SK-N-SH treated with all-trans-retinoic acid at 6 μM for 48 hours (cell line): ENCODE measurements around the gene SYNGR3.

ENCODE experiments used
- ATAC-seq: fragments of 200-7000 bp; cut with Tn5 transposase; 3 replicates; pipeline ENCODE4 v1.9.1; 2020; ENCODE audit warnings: mild to moderate bottlenecking, moderate library complexity
- ARNTL ChIP-seq: fragments of 450-650 bp; formaldehyde crosslinking; IDR thresholded peaks from 2 replicates; pipeline ENCODE4 v1.5.0; 2020; ENCODE audit warnings: low read depth, mild to moderate bottlenecking, moderate library complexity, borderline replicate concordance
- CSDC2 ChIP-seq: fragments of 250-450 bp; sonication (Bioruptor Pico); IDR thresholded peaks from 2 replicates; pipeline ENCODE4 v1.5.0; 2020; ENCODE audit warnings: mild to moderate bottlenecking, moderate library complexity
- CSRNP3 ChIP-seq: fragments of 250-450 bp; sonication (Bioruptor Pico); IDR thresholded peaks from 2 replicates; pipeline ENCODE4 v1.5.1; 2021; ENCODE audit warnings: mild to moderate bottlenecking, moderate library complexity
- GLIS3 ChIP-seq: fragments of 250-450 bp; sonication (Bioruptor Pico); IDR thresholded peaks from 2 replicates; pipeline ENCODE4 v1.5.0; 2020; ENCODE audit warnings: mild to moderate bottlenecking, moderate library complexity
- ISL1 ChIP-seq: fragments of 250-450 bp; sonication (Bioruptor Pico); IDR thresholded peaks from 2 replicates; pipeline ENCODE4 v2.1.2; 2022; ENCODE audit warnings: mild to moderate bottlenecking, moderate library complexity
- OSR1 ChIP-seq: fragments of 250-450 bp; sonication (Bioruptor Pico); IDR thresholded peaks from 2 replicates; pipeline ENCODE4 v1.8.0; 2022; ENCODE audit warnings: moderate library complexity, mild to moderate bottlenecking, inconsistent platforms
- PPARA ChIP-seq: fragments of 250-450 bp; sonication (Bioruptor Pico); IDR thresholded peaks from 2 replicates; pipeline ENCODE4 v1.5.0; 2020; ENCODE audit warnings: mild to moderate bottlenecking, borderline replicate concordance
- RARB ChIP-seq: fragments of 250-450 bp; sonication (Bioruptor Pico); IDR thresholded peaks from 2 replicates; pipeline ENCODE4 v1.8.0; 2021; ENCODE audit warnings: mild to moderate bottlenecking, moderate library complexity
- SNAI2 ChIP-seq: fragments of 250-450 bp; sonication (Bioruptor Pico); IDR thresholded peaks from 2 replicates; pipeline ENCODE4 v1.5.0; 2020; ENCODE audit warnings: mild to moderate bottlenecking, moderate library complexity
- TCF4 ChIP-seq: fragments of 250-450 bp; sonication (Bioruptor Pico); IDR thresholded peaks from 2 replicates; pipeline ENCODE4 v1.8.0; 2021; ENCODE audit warnings: mild to moderate bottlenecking, moderate library complexity, borderline replicate concordance
- TOX ChIP-seq: fragments of 250-450 bp; sonication (Bioruptor Pico); IDR thresholded peaks from 2 replicates; pipeline ENCODE4 v1.8.0; 2021; ENCODE audit warnings: mild to moderate bottlenecking, moderate library complexity, borderline replicate concordance
- ZFP3 ChIP-seq: fragments of 250-450 bp; sonication (Bioruptor Pico); IDR thresholded peaks from 2 replicates; pipeline ENCODE4 v1.5.0; 2020; ENCODE audit warnings: mild to moderate bottlenecking, moderate library complexity
- ZFP30 ChIP-seq: fragments of 450-650 bp; formaldehyde crosslinking; IDR thresholded peaks from 2 replicates; pipeline ENCODE4 v1.5.0; 2022; ENCODE audit warnings: mild to moderate bottlenecking, moderate library complexity
- ZNF565 ChIP-seq: fragments of 450-650 bp; formaldehyde crosslinking; conservative IDR thresholded peaks from 2 replicates; pipeline ENCODE4 v1.5.0; 2020; ENCODE audit warnings: low read depth, mild to moderate bottlenecking, moderate library complexity
- ZNF70 ChIP-seq: fragments of 450-650 bp; formaldehyde crosslinking; IDR thresholded peaks from 2 replicates; pipeline ENCODE4 v1.5.0; 2020; ENCODE audit warnings: mild to moderate bottlenecking, moderate library complexity
- ZNF8 ChIP-seq: fragments of 450-650 bp; formaldehyde crosslinking; IDR thresholded peaks from 2 replicates; pipeline ENCODE4 v1.5.0; 2020; ENCODE audit warnings: mild to moderate bottlenecking, moderate library complexity
- TF ChIP-seq, protein P1 (sequence below): fragments of 250-450 bp; sonication (Bioruptor Pico); IDR thresholded peaks from 2 replicates; pipeline ENCODE4 v1.8.0; 2020; ENCODE audit warnings: mild to moderate bottlenecking, moderate library complexity, borderline replicate concordance
- TF ChIP-seq, protein P2 (sequence below): fragments of 250-450 bp; sonication (Bioruptor Pico); IDR thresholded peaks from 2 replicates; pipeline ENCODE4 v1.8.0; 2021; ENCODE audit warnings: low read depth, mild to moderate bottlenecking, moderate library complexity, borderline replicate concordance
- TF ChIP-seq, protein P3 (sequence below): fragments of 250-450 bp; sonication (Bioruptor Pico); IDR thresholded peaks from 2 replicates; pipeline ENCODE4 v1.5.0; 2020; ENCODE audit warnings: mild to moderate bottlenecking, moderate library complexity
- TF ChIP-seq, protein P4 (sequence below): fragments of 250-450 bp; sonication (Bioruptor Pico); IDR thresholded peaks from 2 replicates; pipeline ENCODE4 v1.5.1; 2020; ENCODE audit warnings: low read depth, mild to moderate bottlenecking, moderate library complexity

Gene SYNGR3

DNA sequence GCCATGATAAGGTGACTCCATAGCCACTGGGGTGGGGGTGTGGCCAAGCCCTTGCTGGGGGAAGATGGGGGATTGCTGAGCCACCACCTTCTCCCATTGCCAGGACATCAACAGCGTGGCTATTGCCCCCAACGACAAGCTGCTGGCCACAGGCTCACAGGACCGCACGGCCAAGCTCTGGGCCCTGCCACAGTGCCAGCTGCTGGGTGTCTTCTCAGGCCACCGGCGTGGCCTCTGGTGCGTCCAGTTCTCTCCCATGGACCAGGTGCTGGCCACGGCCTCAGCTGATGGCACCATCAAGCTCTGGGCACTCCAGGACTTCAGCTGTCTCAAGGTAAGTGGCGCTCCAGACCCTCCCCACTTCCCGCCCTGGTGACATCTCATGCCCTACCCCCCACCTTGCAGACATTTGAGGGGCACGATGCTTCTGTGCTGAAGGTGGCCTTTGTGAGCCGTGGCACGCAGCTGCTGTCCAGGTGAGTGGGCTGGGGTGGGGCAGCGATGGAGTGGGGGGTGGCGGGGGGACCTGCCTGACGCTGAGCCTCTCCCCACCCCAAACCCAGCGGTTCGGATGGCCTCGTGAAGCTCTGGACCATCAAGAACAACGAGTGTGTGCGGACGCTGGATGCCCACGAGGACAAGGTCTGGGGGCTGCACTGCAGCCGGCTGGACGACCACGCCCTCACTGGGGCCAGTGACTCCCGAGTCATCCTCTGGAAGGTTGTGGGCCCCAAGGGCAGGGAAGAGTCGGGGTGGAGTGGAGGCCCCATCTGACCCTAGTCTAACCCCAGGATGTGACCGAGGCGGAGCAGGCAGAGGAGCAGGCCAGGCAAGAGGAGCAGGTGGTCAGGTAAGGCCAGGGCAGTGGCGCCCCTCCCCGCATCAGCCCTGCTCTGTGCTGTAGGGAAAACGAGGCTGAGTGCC lies 12.6 kb upstream of the SYNGR3 start (continued):
- TF ChIP-seq CSRNP3 (CRISPR knock-in tag) (no peak), SNAI2 (CRISPR knock-in tag) (no peak)
- TF ChIP-seq, protein P1, sequence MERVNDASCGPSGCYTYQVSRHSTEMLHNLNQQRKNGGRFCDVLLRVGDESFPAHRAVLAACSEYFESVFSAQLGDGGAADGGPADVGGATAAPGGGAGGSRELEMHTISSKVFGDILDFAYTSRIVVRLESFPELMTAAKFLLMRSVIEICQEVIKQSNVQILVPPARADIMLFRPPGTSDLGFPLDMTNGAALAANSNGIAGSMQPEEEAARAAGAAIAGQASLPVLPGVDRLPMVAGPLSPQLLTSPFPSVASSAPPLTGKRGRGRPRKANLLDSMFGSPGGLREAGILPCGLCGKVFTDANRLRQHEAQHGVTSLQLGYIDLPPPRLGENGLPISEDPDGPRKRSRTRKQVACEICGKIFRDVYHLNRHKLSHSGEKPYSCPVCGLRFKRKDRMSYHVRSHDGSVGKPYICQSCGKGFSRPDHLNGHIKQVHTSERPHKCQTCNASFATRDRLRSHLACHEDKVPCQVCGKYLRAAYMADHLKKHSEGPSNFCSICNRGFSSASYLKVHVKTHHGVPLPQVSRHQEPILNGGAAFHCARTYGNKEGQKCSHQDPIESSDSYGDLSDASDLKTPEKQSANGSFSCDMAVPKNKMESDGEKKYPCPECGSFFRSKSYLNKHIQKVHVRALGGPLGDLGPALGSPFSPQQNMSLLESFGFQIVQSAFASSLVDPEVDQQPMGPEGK (CRISPR knock-in tag): no peak

GRCh38 chr16:1977875-1978268 lies 11.9 kb upstream of the SYNGR3 start:
- TF ChIP-seq, protein P2, sequence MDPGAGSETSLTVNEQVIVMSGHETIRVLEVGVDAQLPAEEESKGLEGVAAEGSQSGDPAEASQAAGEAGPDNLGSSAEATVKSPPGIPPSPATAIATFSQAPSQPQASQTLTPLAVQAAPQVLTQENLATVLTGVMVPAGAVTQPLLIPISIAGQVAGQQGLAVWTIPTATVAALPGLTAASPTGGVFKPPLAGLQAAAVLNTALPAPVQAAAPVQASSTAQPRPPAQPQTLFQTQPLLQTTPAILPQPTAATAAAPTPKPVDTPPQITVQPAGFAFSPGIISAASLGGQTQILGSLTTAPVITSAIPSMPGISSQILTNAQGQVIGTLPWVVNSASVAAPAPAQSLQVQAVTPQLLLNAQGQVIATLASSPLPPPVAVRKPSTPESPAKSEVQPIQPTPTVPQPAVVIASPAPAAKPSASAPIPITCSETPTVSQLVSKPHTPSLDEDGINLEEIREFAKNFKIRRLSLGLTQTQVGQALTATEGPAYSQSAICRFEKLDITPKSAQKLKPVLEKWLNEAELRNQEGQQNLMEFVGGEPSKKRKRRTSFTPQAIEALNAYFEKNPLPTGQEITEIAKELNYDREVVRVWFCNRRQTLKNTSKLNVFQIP: no peak
- no peak for TF ChIP-seq OSR1
- no peak for TF ChIP-seq TCF4 (CRISPR knock-in tag)
- TF ChIP-seq PPARA (CRISPR knock-in tag): no peak
- TF ChIP-seq CSDC2 (CRISPR knock-in tag): no peak
- no peak for TF ChIP-seq ZFP3 (CRISPR knock-in tag)
- no peak for TF ChIP-seq ARNTL (CRISPR knock-in tag)
- TF ChIP-seq RARB: no peak
- TF ChIP-seq, protein P3, sequence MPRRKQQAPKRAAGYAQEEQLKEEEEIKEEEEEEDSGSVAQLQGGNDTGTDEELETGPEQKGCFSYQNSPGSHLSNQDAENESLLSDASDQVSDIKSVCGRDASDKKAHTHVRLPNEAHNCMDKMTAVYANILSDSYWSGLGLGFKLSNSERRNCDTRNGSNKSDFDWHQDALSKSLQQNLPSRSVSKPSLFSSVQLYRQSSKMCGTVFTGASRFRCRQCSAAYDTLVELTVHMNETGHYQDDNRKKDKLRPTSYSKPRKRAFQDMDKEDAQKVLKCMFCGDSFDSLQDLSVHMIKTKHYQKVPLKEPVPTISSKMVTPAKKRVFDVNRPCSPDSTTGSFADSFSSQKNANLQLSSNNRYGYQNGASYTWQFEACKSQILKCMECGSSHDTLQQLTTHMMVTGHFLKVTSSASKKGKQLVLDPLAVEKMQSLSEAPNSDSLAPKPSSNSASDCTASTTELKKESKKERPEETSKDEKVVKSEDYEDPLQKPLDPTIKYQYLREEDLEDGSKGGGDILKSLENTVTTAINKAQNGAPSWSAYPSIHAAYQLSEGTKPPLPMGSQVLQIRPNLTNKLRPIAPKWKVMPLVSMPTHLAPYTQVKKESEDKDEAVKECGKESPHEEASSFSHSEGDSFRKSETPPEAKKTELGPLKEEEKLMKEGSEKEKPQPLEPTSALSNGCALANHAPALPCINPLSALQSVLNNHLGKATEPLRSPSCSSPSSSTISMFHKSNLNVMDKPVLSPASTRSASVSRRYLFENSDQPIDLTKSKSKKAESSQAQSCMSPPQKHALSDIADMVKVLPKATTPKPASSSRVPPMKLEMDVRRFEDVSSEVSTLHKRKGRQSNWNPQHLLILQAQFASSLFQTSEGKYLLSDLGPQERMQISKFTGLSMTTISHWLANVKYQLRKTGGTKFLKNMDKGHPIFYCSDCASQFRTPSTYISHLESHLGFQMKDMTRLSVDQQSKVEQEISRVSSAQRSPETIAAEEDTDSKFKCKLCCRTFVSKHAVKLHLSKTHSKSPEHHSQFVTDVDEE (CRISPR knock-in tag): no peak
- TF ChIP-seq ZFP30 (CRISPR knock-in tag): no peak
- no peak for TF ChIP-seq ZNF565
- TF ChIP-seq CSRNP3 (CRISPR knock-in tag): no peak
- TF ChIP-seq GLIS3 (CRISPR knock-in tag): no peak
- TF ChIP-seq, all 23 proteins: peak for 0
- ATAC-seq: no peak

DNA sequence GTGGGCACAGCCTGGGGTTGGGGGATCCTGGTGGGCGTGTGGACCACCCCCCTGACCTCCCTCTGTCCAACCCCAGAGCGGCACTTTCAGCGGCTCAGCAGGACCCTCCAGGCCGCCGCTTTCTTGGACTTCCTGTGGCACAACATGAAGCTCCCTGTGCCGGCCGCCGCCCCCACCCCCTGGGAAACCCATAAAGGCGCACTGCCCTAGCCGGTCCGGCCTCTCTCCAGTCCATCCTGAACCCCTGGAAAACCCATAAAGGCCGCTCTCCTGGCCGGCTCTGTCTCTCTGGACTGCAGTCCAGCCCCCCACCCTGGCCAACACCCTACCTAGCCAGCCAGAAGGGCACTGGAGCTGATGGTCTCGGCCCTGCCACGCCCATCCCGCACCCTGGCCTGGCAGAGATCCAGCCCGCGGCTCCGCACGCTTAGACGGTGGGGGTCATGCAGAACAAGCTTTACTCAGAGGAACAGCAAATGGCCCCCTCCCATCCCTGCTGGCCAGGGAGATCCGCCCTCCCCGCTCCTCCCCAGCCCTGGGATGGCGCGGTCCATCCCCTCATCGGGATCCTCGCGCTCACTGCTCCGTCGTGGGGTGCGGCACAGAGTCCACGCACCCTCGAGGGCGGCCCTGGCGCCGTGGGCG lies 11.2 kb upstream of the SYNGR3 start:
- no peak for ATAC-seq

More for the DNA sequence above, 11.2 kb upstream of the SYNGR3 start:
- no peak for TF ChIP-seq CSDC2 (CRISPR knock-in tag)
- TF ChIP-seq SNAI2 (CRISPR knock-in tag): no peak
- TF ChIP-seq ZNF565: no peak
- TF ChIP-seq RARB: no peak
- no peak for TF ChIP-seq TCF4 (CRISPR knock-in tag)
- TF ChIP-seq, protein P2: no peak
- TF ChIP-seq, protein P1 (CRISPR knock-in tag): no peak
- TF ChIP-seq ZNF70 (CRISPR knock-in tag): no peak
- no peak for TF ChIP-seq ZNF8 (CRISPR knock-in tag)
- no peak for TF ChIP-seq ISL1 (CRISPR knock-in tag)
- no peak for TF ChIP-seq TOX (CRISPR knock-in tag)
- TF ChIP-seq, protein P4, sequence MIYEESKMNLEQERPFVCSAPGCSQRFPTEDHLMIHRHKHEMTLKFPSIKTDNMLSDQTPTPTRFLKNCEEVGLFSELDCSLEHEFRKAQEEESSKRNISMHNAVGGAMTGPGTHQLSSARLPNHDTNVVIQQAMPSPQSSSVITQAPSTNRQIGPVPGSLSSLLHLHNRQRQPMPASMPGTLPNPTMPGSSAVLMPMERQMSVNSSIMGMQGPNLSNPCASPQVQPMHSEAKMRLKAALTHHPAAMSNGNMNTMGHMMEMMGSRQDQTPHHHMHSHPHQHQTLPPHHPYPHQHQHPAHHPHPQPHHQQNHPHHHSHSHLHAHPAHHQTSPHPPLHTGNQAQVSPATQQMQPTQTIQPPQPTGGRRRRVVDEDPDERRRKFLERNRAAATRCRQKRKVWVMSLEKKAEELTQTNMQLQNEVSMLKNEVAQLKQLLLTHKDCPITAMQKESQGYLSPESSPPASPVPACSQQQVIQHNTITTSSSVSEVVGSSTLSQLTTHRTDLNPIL (CRISPR knock-in tag): no peak
- TF ChIP-seq, all 23 proteins: peak for 0
